Measurements from ENCODE around the gene TMEM151A. TPM values are rescaled to one million over a fixed set of nuclear protein-coding genes. Genes with fewer than 3 reads are reported as not detected.

The TMEM151A gene
- total RNA-seq, 1 experiment from 2014 or later, result not detected

GRCh38 chr11:66340596-66341501 is 49.2 kb downstream of the TMEM151A start:
- TF ChIP-seq EZH2 (IDR thresholded peaks at IDR 0.05; ENCODE audit: low read length, unreplicated experiment) (no peak), CTCF (conservative IDR thresholded peaks at IDR 0.05; ENCODE audit: low read depth, low read length) (no peak), EZH2phosphoT487 (IDR thresholded peaks at IDR 0.05; ENCODE audit: borderline replicate concordance, low read length) (no peak)
- Histone ChIP-seq H3K9me2 (replicated peaks; ENCODE audit: low read length) (no peaks in the 10 kb centered on the region), H2AFZ (ENCODE audit: low read length) (no peak overlapping the region), H3F3A (ENCODE audit: low read length, unreplicated experiment) (peaks cover 7% of the 10 kb centered on the region), H3K79me2 (ENCODE audit: low read length) (peaks cover 29% of the 10 kb centered on the region), H4K20me1 (ENCODE audit: low read length) (no peaks in the 10 kb centered on the region), H3K4me2 (ENCODE audit: low read length) (no peak overlapping the region), H3K27ac (ENCODE audit: low read length) (no peak overlapping the region), H3K27me3 (ENCODE audit: low read length) (no peaks in the 10 kb centered on the region), H3K36me3 (ENCODE audit: low read depth, low read length) (peaks cover 17% of the 10 kb centered on the region; the same call in 1 of the 2 replicates), H3K9ac (ENCODE audit: low read length) (no peak overlapping the region), H3K4me1 (ENCODE audit: insufficient read depth, low read length) (peaks cover 38% of the 10 kb centered on the region), H3K9me3 (ENCODE audit: low read length) (no peaks in the 10 kb centered on the region), H3K4me3 (ENCODE audit: low read length) (no peak overlapping the region)
- intact Hi-C loops (cut with micrococcal nuclease), result no loop called here
- ATAC-seq, result no peak
- POLR2A ChIA-PET (ENCODE audit: unreplicated experiment), result no interaction called here
- CTCF ChIA-PET, result no interaction called here
- no peak for DNase-seq
- no TSS peak for BruUV-seq (replicated peaks)

DNA sequence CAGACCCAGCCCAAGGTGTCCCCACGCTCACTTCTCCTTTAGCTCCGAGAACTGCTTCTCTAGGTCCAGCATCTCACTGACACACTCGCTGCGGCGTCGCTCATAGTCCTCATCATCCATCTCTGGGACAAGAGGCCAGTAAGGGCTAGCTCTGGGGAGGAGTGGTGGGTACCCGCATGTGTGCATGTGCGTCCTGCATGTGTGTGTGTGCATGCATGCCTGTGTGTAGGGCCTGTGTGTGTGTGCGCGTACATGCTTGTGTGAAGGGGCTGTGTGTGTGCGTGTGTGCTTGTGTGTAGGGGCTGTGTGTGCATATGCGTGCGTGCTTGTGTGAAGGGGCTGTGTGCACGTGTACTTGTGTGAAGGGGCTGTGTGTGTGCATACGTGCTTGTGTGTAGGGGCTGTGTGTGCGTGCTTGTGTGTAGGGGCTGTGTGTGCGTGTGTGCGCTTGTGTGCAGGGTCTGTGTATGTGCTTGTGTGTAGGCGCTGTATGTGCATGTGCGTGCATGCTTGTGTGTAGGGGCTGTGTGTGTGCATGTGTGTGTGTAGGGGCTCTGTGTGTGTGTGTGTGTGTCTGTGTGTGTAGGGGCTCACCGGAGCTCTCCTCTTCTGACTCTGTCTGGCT is 49.9 kb downstream of the TMEM151A start:
- Histone ChIP-seq H3K27ac (ENCODE audit: low read length) (no peak overlapping the region), H4K20me1 (ENCODE audit: low read length) (no peaks in the 10 kb centered on the region), H3K4me3 (ENCODE audit: low read length) (no peak overlapping the region), H3K36me3 (ENCODE audit: low read depth, low read length) (peaks cover 17% of the 10 kb centered on the region; the same call in 1 of the 2 replicates), H3K9me3 (ENCODE audit: low read length) (no peaks in the 10 kb centered on the region), H3F3A (ENCODE audit: low read length, unreplicated experiment) (peaks cover 7% of the 10 kb centered on the region), H2AFZ (ENCODE audit: low read length) (no peak overlapping the region), H3K4me2 (ENCODE audit: low read length) (no peak overlapping the region), H3K27me3 (ENCODE audit: low read length) (no peaks in the 10 kb centered on the region), H3K9ac (ENCODE audit: low read length) (no peak overlapping the region), H3K9me2 (replicated peaks; ENCODE audit: low read length) (no peaks in the 10 kb centered on the region), H3K79me2 (ENCODE audit: low read length) (peaks cover 33% of the 10 kb centered on the region), H3K4me1 (ENCODE audit: insufficient read depth, low read length) (peaks cover 38% of the 10 kb centered on the region)
- POLR2A ChIA-PET (ENCODE audit: unreplicated experiment), result no interaction called here
- BruUV-seq (replicated peaks), result no TSS peak
- intact Hi-C loops (cut with micrococcal nuclease), result no loop called here
- CTCF ChIA-PET, result no interaction called here
- no peak for TF ChIP-seq EZH2phosphoT487 (IDR thresholded peaks at IDR 0.05; ENCODE audit: borderline replicate concordance, low read length)
- no peak for DNase-seq
- ATAC-seq, result no peak

- Histone ChIP-seq H3K79me2 (ENCODE audit: low read length) (peaks cover 39% of the 10 kb centered on the region), H3K4me3 (ENCODE audit: low read length) (no peak overlapping the region), H3K9ac (ENCODE audit: low read length) (no peak overlapping the region), H3K4me1 (ENCODE audit: insufficient read depth, low read length) (peaks cover 32% of the 10 kb centered on the region), H4K20me1 (ENCODE audit: low read length) (no peaks in the 10 kb centered on the region), H2AFZ (ENCODE audit: low read length) (no peak overlapping the region), H3K27me3 (ENCODE audit: low read length) (no peaks in the 10 kb centered on the region), H3K36me3 (ENCODE audit: low read depth, low read length) (peaks cover 13% of the 10 kb centered on the region; the same call in 1 of the 2 replicates), H3K4me2 (ENCODE audit: low read length) (peak overlapping the region; percentile 92; the same call in 1 of the 2 replicates), H3K9me3 (ENCODE audit: low read length) (no peaks in the 10 kb centered on the region), H3F3A (ENCODE audit: low read length, unreplicated experiment) (no peaks in the 10 kb centered on the region), H3K9me2 (replicated peaks; ENCODE audit: low read length) (no peaks in the 10 kb centered on the region), H3K27ac (ENCODE audit: low read length) (no peak overlapping the region)
- TF ChIP-seq EZH2phosphoT487 (IDR thresholded peaks at IDR 0.05; ENCODE audit: borderline replicate concordance, low read length), result no peak
- no peak for TF ChIP-seq CTCF (conservative IDR thresholded peaks at IDR 0.05; ENCODE audit: low read depth, low read length)
- no peak for TF ChIP-seq EZH2 (IDR thresholded peaks at IDR 0.05; ENCODE audit: low read length, unreplicated experiment)
- no peak for ATAC-seq
- POLR2A ChIA-PET (ENCODE audit: unreplicated experiment), result no interaction called here
- DNase-seq, result no peak
- intact Hi-C loops (cut with micrococcal nuclease), result no loop called here
- CTCF ChIA-PET, result interaction anchor here (0.6 kb wide), 1 partner anchor 43 kb away, joined by 6 read pairs; no protein-coding TSS in a partner anchor
- BruUV-seq (replicated peaks), result no TSS peak
Measured at GRCh38 chr11:66343176-66343575, 51.5 kb downstream of the TMEM151A start.

Data from PC-3 (cell line).